Prostate gland (tissue), 2 donors: ENCODE data around the gene FNDC3B.

Source experiments
- CTCF ChIP-seq, 4 experiments: fragments of 200-600 bp in 2 of 4; fragments of 450-650 bp in 2 of 4; sonication (generic) in 2 of 4; IDR thresholded peaks; 1 replicate in 3 of 4; 2 replicates in 1 of 4; pipeline ENCODE4 v1.5.1; 2016 to 2019; ENCODE audit warnings: antibody characterized with exemption in 4 of 4, mild to moderate bottlenecking in 2 of 4, moderate library complexity in 2 of 4
- POLR2A ChIP-seq: fragments of 450-650 bp; IDR thresholded peaks from one replicate; pipeline ENCODE4 v1.6.1; 2016; ENCODE audit warnings: antibody characterized with exemption, mild to moderate bottlenecking

DNA sequence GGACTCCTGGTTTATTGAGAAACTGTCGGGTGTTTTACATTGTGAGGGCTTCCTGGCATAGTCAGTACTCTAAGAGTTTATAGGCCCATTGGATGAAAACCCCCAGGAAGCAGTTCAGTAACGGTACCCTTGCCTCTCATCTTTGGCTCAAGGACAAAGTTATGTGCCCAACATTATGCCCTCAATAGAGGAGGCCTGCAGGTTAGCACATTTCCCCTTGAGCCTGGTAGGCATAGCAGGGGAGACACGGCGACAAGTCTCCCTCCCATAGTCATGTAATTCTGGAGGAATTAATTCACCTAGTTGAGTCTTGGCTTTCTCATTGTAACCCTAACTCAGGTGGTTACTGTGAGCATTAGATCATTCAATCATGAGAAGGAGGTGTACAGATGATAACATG lies 348.4 kb downstream of the FNDC3B start:
- TF ChIP-seq CTCF (IDR thresholded peaks at IDR 0.05): no peak
- TF ChIP-seq POLR2A: no peak
